ENCODE results near the gene WBP2.

Gene WBP2

GRCh38 chr17:75843577-75844529 lies 11.3 kb downstream of the WBP2 start, which contains the start of gene UNC13D:
Gene UNC13D, minus strand, starts transcription at chr17:75844404. Its CDS starts 67 bp downstream, at chr17:75844337.
- in situ Hi-C loops (cut with HindIII; ENCODE audit: low pct_unique_long_range_greater_than_20kb, low sequenced_read_pairs) = no loop called here
- DNase-seq (ENCODE audit: low read depth in 1 of 2, low spot score in 1 of 2) = peak in 1 of 2 experiments; percentile 85
- no peak for TF ChIP-seq JUND (IDR thresholded peaks at IDR 0.05; ENCODE audit: low read depth)

DNA sequence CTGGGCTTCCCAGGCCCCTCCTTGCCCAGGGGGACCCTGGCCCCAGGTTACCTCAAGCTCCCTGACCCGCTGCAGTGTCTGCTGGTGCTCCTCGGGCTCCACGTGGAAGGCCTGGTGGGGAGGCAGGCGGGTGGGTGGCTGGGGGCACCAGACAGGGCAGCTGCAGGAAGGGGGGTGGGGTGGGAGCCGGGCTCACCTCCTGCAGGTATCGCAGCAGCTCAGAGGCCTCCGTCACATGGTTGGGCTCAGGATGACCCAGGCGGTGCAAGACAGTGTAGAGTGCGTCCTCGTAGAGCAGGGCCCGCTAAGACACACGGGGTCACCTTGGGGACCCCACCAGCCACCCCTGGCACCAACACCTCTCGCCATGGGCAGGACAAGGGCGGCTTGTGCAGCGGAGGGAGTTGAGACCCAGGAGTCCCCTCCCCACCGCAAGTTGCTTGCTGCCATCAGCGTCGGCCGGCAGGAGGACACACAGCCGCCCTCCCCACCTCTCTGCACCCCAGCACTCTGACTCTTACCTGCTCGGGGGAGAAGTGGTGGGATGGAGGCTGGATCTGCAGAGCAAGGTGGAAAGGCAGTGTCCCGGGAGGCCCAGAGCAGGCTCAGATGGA lies 12.1 kb downstream of the WBP2 start:
- in situ Hi-C loops (cut with HindIII; ENCODE audit: low pct_unique_long_range_greater_than_20kb, low sequenced_read_pairs) = no loop called here
- no peak for DNase-seq (ENCODE audit: low read depth in 1 of 2, low spot score in 1 of 2)
- TF ChIP-seq JUND (IDR thresholded peaks at IDR 0.05; ENCODE audit: low read depth) = no peak

DNA sequence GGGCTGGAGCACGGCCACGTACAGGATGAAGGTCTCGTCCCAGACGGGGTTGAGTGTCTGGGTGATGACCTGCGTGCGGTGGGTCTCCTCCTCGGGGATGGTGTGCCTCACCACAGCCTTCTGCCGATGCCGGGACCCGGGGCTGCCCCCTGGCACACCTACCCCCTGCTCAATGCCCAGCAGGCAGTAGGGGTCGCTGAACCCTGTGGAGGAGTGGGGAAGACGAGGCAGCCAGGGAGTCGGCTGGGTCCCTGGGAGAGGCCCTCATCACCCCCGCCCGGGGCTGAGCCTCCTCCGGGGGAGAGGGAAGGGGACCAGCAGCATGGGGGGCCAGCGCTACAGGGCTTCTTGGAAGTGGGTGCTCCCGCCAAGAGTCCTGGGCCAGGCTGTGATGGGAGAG lies 12.7 kb downstream of the WBP2 start:
- TF ChIP-seq JUND (IDR thresholded peaks at IDR 0.05; ENCODE audit: low read depth) = no peak
- DNase-seq (ENCODE audit: low read depth in 1 of 2, low spot score in 1 of 2) = no peak
- in situ Hi-C loops (cut with HindIII; ENCODE audit: low pct_unique_long_range_greater_than_20kb, low sequenced_read_pairs) = no loop called here

- in situ Hi-C loops (cut with HindIII; ENCODE audit: low pct_unique_long_range_greater_than_20kb, low sequenced_read_pairs) = no loop called here
- DNase-seq (ENCODE audit: low read depth in 1 of 2, low spot score in 1 of 2) = no peak
- TF ChIP-seq JUND (IDR thresholded peaks at IDR 0.05; ENCODE audit: low read depth) = no peak
Measured at GRCh38 chr17:75840799-75841164, 14.4 kb downstream of the WBP2 start.

- no peak for DNase-seq (ENCODE audit: low read depth in 1 of 2, low spot score in 1 of 2)
- in situ Hi-C loops (cut with HindIII; ENCODE audit: low pct_unique_long_range_greater_than_20kb, low sequenced_read_pairs) = no loop called here
- TF ChIP-seq JUND (IDR thresholded peaks at IDR 0.05; ENCODE audit: low read depth) = no peak
Measured at GRCh38 chr17:75839942-75840798, 15.0 kb downstream of the WBP2 start.

GRCh38 chr17:75838410-75838809 lies 16.7 kb downstream of the WBP2 start:
- in situ Hi-C loops (cut with HindIII; ENCODE audit: low pct_unique_long_range_greater_than_20kb, low sequenced_read_pairs) = no loop called here
- TF ChIP-seq JUND (IDR thresholded peaks at IDR 0.05; ENCODE audit: low read depth) = no peak
- no peak for DNase-seq (ENCODE audit: low read depth in 1 of 2, low spot score in 1 of 2)

- no peak for DNase-seq (ENCODE audit: low read depth in 1 of 2, low spot score in 1 of 2)
- TF ChIP-seq JUND (IDR thresholded peaks at IDR 0.05; ENCODE audit: low read depth) = no peak
- in situ Hi-C loops (cut with HindIII; ENCODE audit: low pct_unique_long_range_greater_than_20kb, low sequenced_read_pairs) = no loop called here
Measured at GRCh38 chr17:75837899-75838298, 17.2 kb downstream of the WBP2 start.

DNA sequence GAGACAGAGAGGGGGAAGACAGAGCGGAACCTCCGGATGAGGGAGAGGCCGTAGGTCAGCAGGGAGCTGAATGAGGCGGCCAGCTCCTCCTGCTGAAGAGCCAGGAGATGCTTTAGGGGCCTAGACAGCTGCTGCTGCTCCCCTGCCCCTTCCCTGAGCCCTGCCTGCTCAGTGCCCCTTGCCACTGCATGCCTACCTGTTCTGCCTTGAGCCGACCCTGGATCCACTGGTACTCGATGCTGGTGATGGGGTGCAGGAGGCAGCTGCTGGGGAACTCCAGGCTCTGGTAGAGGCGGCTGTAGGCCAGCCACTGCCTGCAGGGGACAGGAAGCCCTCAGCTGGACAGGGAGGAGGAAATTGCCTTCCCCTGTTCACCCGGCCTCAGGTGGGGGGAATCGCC lies 18.5 kb downstream of the WBP2 start:
- no peak for TF ChIP-seq JUND (IDR thresholded peaks at IDR 0.05; ENCODE audit: low read depth)
- DNase-seq (ENCODE audit: low read depth in 1 of 2, low spot score in 1 of 2) = no peak
- in situ Hi-C loops (cut with HindIII; ENCODE audit: low pct_unique_long_range_greater_than_20kb, low sequenced_read_pairs) = no loop called here

GRCh38 chr17:75835654-75835987 lies 19.5 kb downstream of the WBP2 start:
- no peak for TF ChIP-seq JUND (IDR thresholded peaks at IDR 0.05; ENCODE audit: low read depth)
- in situ Hi-C loops (cut with HindIII; ENCODE audit: low pct_unique_long_range_greater_than_20kb, low sequenced_read_pairs) = no loop called here
- no peak for DNase-seq (ENCODE audit: low read depth in 1 of 2, low spot score in 1 of 2)

DNA sequence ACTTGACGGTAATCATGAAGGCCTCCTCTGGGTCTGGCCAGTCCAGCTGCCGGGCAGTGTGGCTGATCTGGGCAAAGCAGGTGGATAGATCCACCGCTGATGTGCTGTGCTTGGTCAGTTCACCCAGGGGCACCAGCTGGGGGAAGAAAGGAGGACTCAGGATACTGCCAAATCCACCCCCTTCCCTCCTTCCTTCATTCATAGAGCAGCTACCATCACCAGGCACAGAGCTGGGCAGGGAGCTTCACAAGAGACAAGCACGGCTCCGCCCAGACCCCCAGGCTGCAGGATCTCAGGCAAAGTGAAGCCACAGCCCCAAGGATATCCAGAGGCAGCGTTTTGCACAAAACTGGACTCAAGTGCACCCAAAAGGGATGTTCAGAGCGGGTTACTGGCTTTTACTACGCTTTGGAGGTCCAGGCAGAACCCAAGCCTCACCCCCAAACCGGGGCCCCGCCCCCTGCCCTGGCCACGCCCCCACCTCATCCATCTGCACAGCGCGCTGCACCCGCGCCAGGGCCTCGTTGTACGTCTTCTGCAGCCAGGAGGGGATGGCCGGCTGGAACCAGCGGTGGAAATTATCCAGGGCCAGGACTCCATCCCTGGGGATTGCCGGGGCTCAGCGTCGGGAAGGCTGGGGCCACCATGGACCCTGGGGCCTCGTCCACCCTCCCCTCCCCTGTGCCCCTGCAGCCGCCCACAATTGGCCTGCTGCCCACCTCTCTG lies 20.0 kb downstream of the WBP2 start:
- in situ Hi-C loops (cut with HindIII; ENCODE audit: low pct_unique_long_range_greater_than_20kb, low sequenced_read_pairs) = no loop called here
- no peak for TF ChIP-seq JUND (IDR thresholded peaks at IDR 0.05; ENCODE audit: low read depth)
- no peak for DNase-seq (ENCODE audit: low read depth in 1 of 2, low spot score in 1 of 2)

GRCh38 chr17:75834279-75834920 lies 20.7 kb downstream of the WBP2 start:
- no peak for DNase-seq (ENCODE audit: low read depth in 1 of 2, low spot score in 1 of 2)
- in situ Hi-C loops (cut with HindIII; ENCODE audit: low pct_unique_long_range_greater_than_20kb, low sequenced_read_pairs) = no loop called here
- TF ChIP-seq JUND (IDR thresholded peaks at IDR 0.05; ENCODE audit: low read depth) = no peak

All from T47D (cell line).